ENCODE results near the gene SLC38A11. TPM values are rescaled to one million over a fixed set of nuclear protein-coding genes. Genes with fewer than 3 reads are reported as not detected.
"Not testable (repeated sequence)": the region's sequence is repeated elsewhere in the genome, so short reads cannot be mapped to it uniquely, and the experiment has no call there.

SLC38A11 gene
- total RNA-seq, 2 donors from 2014 or later, result not detected

- DNase-seq (no peak), ATAC-seq (replicated peaks in 1 of 2) (no peak)
- no peak overlapping the region for H3K27ac Mint-ChIP-seq
- H3K36me3 Mint-ChIP-seq (ENCODE audit: insufficient read depth in 2 of 2), result no peaks in the 10 kb centered on the region
- H3K27me3 Mint-ChIP-seq (ENCODE audit: low read depth), result peaks cover 5% of the 10 kb centered on the region
- peaks cover 12% of the 10 kb centered on the region for H3K4me1 Mint-ChIP-seq (ENCODE audit: low read depth)
- H3K4me3 Mint-ChIP-seq, result no peak overlapping the region
- no peaks in the 10 kb centered on the region for H3K9me3 Mint-ChIP-seq
Measured at GRCh38 chr2:164981217-164981990, 26.1 kb upstream of the SLC38A11 start.

GRCh38 chr2:164980688-164981087 is 25.4 kb upstream of the SLC38A11 start:
- not testable (repeated sequence) for ATAC-seq (replicated peaks in 1 of 2); H3K9me3 Mint-ChIP-seq; H3K4me1 Mint-ChIP-seq (ENCODE audit: low read depth); DNase-seq; H3K4me3 Mint-ChIP-seq; H3K27me3 Mint-ChIP-seq (ENCODE audit: low read depth); H3K36me3 Mint-ChIP-seq (ENCODE audit: insufficient read depth in 2 of 2); H3K27ac Mint-ChIP-seq

DNA sequence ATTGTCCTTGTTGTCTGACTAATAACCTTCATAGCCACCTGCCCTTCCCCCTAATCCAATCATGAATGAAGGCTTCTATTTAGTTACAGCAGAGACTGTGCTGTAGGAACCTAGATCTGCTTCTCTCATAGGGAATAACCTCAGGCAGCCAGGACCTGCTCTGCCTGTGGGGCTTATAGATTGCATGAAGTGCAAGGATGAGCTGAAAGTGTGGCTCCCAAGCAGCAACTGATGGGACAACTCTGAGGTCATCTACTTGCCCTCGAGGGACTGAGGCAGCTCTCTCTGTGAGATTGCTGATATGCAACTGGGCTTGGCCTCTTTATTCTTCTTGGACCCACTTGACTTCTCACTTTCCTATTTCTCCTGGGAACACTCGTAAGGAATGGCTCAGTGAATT is 23.8 kb upstream of the SLC38A11 start:
- no peak for DNase-seq

DNA sequence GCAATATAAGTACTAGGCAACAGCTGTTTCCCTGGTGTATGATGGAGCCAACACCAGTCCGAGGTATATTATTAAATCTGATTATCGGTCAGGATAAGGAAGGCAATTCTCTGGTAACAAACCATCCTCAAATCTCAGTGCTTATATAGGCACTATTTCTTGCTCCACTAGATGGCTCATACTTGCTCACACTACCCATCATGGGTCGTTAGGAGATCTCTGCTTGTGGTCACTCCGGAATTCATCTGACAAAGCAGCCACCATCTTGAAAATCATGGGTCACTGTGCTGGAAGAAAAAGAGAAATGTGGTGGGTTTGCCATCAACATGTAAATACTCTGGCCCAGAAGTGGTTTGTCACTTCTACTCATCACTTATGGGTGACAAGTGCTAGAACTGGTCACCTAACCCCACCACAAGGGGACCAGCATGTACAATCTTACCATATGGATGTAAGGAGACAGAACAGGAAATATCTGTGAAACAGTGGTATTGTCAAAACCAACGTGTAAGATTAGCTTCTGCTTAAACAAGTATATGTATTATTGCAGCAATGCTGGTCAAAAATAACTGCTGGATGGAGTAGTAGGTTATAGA is 21.6 kb upstream of the SLC38A11 start:
- not testable (repeated sequence) for ATAC-seq (replicated peaks in 1 of 2); H3K4me3 Mint-ChIP-seq; H3K36me3 Mint-ChIP-seq (ENCODE audit: insufficient read depth in 2 of 2); H3K4me1 Mint-ChIP-seq (ENCODE audit: low read depth); DNase-seq; H3K27me3 Mint-ChIP-seq (ENCODE audit: low read depth); H3K9me3 Mint-ChIP-seq; H3K27ac Mint-ChIP-seq

More for the DNA sequence above, 23.8 kb upstream of the SLC38A11 start:
- H3K9me3 Mint-ChIP-seq, result no peaks in the 10 kb centered on the region
- no peak for ATAC-seq (replicated peaks in 1 of 2)
- no peaks in the 10 kb centered on the region for H3K27me3 Mint-ChIP-seq (ENCODE audit: low read depth)
- no peaks in the 10 kb centered on the region for H3K36me3 Mint-ChIP-seq (ENCODE audit: insufficient read depth in 2 of 2)
- peaks cover 9% of the 10 kb centered on the region for H3K4me1 Mint-ChIP-seq (ENCODE audit: low read depth)
- H3K27ac Mint-ChIP-seq, result no peak overlapping the region
- H3K4me3 Mint-ChIP-seq, result no peak overlapping the region

GRCh38 chr2:164976301-164976700 is 21.0 kb upstream of the SLC38A11 start:
- DNase-seq, result no peak
- Mint-ChIP-seq H3K9me3 (no peaks in the 10 kb centered on the region), H3K27me3 (ENCODE audit: low read depth) (no peaks in the 10 kb centered on the region), H3K36me3 (ENCODE audit: insufficient read depth in 2 of 2) (no peaks in the 10 kb centered on the region), H3K4me1 (ENCODE audit: low read depth) (peaks cover 9% of the 10 kb centered on the region), H3K27ac (no peak overlapping the region), H3K4me3 (no peak overlapping the region)
- ATAC-seq (replicated peaks in 1 of 2), result no peak

- Mint-ChIP-seq H3K4me1 (ENCODE audit: low read depth) (peaks cover 5% of the 10 kb centered on the region), H3K27ac (no peak overlapping the region), H3K4me3 (no peak overlapping the region), H3K36me3 (ENCODE audit: insufficient read depth in 2 of 2) (no peaks in the 10 kb centered on the region), H3K9me3 (no peaks in the 10 kb centered on the region), H3K27me3 (ENCODE audit: low read depth) (no peaks in the 10 kb centered on the region)
- no peak for ATAC-seq (replicated peaks in 1 of 2)
- DNase-seq, result no peak
Measured at GRCh38 chr2:164975891-164976290, 20.6 kb upstream of the SLC38A11 start.

GRCh38 chr2:164974221-164974620 is 18.9 kb upstream of the SLC38A11 start:
- Mint-ChIP-seq H3K4me3 (no peak overlapping the region), H3K9me3 (no peaks in the 10 kb centered on the region), H3K36me3 (ENCODE audit: insufficient read depth in 2 of 2) (no peaks in the 10 kb centered on the region), H3K4me1 (ENCODE audit: low read depth) (no peaks in the 10 kb centered on the region), H3K27me3 (ENCODE audit: low read depth) (no peaks in the 10 kb centered on the region), H3K27ac (no peak overlapping the region)
- DNase-seq, result no peak
- no peak for ATAC-seq (replicated peaks in 1 of 2)

DNA sequence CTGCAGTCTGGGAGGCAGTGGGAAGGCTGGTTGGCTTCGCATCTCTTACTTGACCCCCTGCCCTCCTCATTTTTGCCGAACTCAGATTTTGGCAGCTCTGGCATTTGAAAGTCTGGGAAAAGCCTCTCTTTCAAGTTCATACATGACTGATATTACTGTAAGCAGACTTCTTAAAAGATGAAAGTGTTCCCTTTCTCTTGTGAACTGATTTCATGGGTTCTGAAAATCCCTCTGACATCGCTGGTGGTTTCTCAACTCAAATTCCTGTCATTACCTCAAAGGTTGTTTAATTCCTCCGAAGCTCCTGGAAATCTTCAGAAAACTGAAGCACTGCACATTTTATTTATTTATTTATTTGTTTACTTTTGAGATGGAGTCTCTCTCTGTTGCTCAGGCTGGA is 16.9 kb upstream of the SLC38A11 start:
- DNase-seq, result no peak
- Mint-ChIP-seq H3K4me1 (ENCODE audit: low read depth) (no peaks in the 10 kb centered on the region), H3K36me3 (ENCODE audit: insufficient read depth in 2 of 2) (no peaks in the 10 kb centered on the region), H3K4me3 (no peak overlapping the region), H3K27ac (no peak overlapping the region), H3K27me3 (ENCODE audit: low read depth) (no peaks in the 10 kb centered on the region), H3K9me3 (no peaks in the 10 kb centered on the region)
- no peak for ATAC-seq (replicated peaks in 1 of 2)

GRCh38 chr2:164969909-164970690 is 14.8 kb upstream of the SLC38A11 start:
- Mint-ChIP-seq H3K4me1 (ENCODE audit: low read depth) (no peaks in the 10 kb centered on the region), H3K9me3 (no peaks in the 10 kb centered on the region), H3K27ac (no peak overlapping the region), H3K27me3 (ENCODE audit: low read depth) (no peaks in the 10 kb centered on the region), H3K36me3 (ENCODE audit: insufficient read depth in 2 of 2) (no peaks in the 10 kb centered on the region), H3K4me3 (no peak overlapping the region)
- no peak for DNase-seq
- ATAC-seq (replicated peaks in 1 of 2), result no peak

DNA sequence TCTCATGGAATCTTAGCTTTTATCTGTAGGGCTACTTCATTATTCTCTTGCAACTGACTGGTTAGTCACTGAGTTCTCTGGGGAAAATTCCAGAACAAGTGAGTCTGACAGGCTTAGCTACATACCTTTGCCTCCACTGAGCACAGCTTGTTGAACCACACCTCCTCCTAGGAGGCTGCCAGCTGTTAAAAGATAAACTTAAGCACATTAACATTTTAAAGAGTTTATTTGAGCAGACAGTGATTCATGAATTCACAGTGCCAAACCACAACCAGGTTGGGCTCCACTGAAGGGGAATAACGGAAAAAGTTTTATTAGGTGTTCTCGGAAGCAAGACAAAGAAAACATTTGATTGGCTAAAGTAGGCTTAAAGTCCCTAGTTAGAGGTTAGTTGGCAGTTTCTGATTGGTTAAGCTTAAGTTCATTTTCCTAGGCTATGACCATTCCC is 12.5 kb upstream of the SLC38A11 start:
- DNase-seq (no peak), ATAC-seq (replicated peaks in 1 of 2) (no peak)
- no peaks in the 10 kb centered on the region for H3K27me3 Mint-ChIP-seq (ENCODE audit: low read depth)
- H3K4me1 Mint-ChIP-seq (ENCODE audit: low read depth), result no peaks in the 10 kb centered on the region
- no peaks in the 10 kb centered on the region for H3K36me3 Mint-ChIP-seq (ENCODE audit: insufficient read depth in 2 of 2)
- H3K4me3 Mint-ChIP-seq, result no peak overlapping the region
- H3K9me3 Mint-ChIP-seq, result no peaks in the 10 kb centered on the region
- H3K27ac Mint-ChIP-seq, result no peak overlapping the region

DNA sequence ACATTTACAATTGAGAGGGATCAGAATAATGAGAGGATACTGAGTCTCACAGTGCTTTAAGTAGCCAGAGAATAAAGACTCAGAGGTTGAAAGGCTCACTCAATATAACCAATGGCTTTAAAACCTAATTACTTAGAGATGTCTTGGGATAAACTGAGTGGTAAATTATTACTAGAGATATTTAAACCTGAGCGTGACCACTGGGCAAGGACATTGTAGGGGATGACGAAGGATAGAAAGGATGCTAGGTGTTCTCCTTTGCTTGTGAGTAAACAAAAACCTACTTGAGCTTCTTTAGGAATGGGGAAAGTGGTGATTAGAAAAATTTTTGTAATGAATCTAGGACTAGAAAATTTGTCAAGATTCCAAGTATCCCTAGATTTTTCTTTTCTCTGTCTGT is 12.0 kb upstream of the SLC38A11 start:
- Mint-ChIP-seq H3K36me3 (ENCODE audit: insufficient read depth in 2 of 2) (no peaks in the 10 kb centered on the region), H3K27me3 (ENCODE audit: low read depth) (no peaks in the 10 kb centered on the region), H3K27ac (no peak overlapping the region), H3K9me3 (no peaks in the 10 kb centered on the region), H3K4me3 (no peak overlapping the region), H3K4me1 (ENCODE audit: low read depth) (no peaks in the 10 kb centered on the region)
- ATAC-seq (replicated peaks in 1 of 2) (no peak), DNase-seq (no peak)

- H3K27ac Mint-ChIP-seq, result no peak overlapping the region
- no peaks in the 10 kb centered on the region for H3K9me3 Mint-ChIP-seq
- H3K36me3 Mint-ChIP-seq (ENCODE audit: insufficient read depth in 2 of 2), result no peaks in the 10 kb centered on the region
- DNase-seq (no peak), ATAC-seq (replicated peaks in 1 of 2) (no peak)
- H3K27me3 Mint-ChIP-seq (ENCODE audit: low read depth), result no peaks in the 10 kb centered on the region
- no peak overlapping the region for H3K4me3 Mint-ChIP-seq
- no peaks in the 10 kb centered on the region for H3K4me1 Mint-ChIP-seq (ENCODE audit: low read depth)
Measured at GRCh38 chr2:164964700-164965099, 9.4 kb upstream of the SLC38A11 start.

- peaks cover 13% of the 10 kb centered on the region for H3K27me3 Mint-ChIP-seq (ENCODE audit: low read depth)
- H3K9me3 Mint-ChIP-seq, result no peaks in the 10 kb centered on the region
- no peaks in the 10 kb centered on the region for H3K36me3 Mint-ChIP-seq (ENCODE audit: insufficient read depth in 2 of 2)
- no peak for ATAC-seq (replicated peaks in 1 of 2)
- no peak overlapping the region for H3K27ac Mint-ChIP-seq
- DNase-seq, result no peak
- H3K4me1 Mint-ChIP-seq (ENCODE audit: low read depth), result no peaks in the 10 kb centered on the region
- H3K4me3 Mint-ChIP-seq, result no peak overlapping the region
Measured at GRCh38 chr2:164960159-164960558, 4.8 kb upstream of the SLC38A11 start.
